ENCODE results near the gene MEA1.

Gene MEA1

GRCh38 chr6:42969431-42969830, 44.3 kb downstream of the MEA1 start:
- no peak for DNase-seq

- DNase-seq = no peak
These were observed 45.0 kb downstream of the MEA1 start for GRCh38 chr6:42968783-42969182.

GRCh38 chr6:42968126-42968701, 45.5 kb downstream of the MEA1 start:
- DNase-seq = no peak

- no peak for DNase-seq
These were observed 46.5 kb downstream of the MEA1 start for GRCh38 chr6:42967228-42967627.

- no peak for DNase-seq
These were observed 47.2 kb downstream of the MEA1 start for GRCh38 chr6:42966571-42966970.

- peak; percentile 39 to 41 for DNase-seq
These were observed 49.7 kb downstream of the MEA1 start for GRCh38 chr6:42963855-42964605.

GRCh38 chr6:42963179-42963854, 50.4 kb downstream of the MEA1 start:
- DNase-seq = no peak

- DNase-seq = no peak
These were observed 51.1 kb downstream of the MEA1 start for GRCh38 chr6:42962502-42963178.

- no peak for DNase-seq
These were observed 51.6 kb downstream of the MEA1 start for GRCh38 chr6:42962096-42962495.

All from stimulated activated CD4-positive, alpha-beta T cell treated with anti-CD3 and anti-CD28 coated beads, Interleukin-2, amount 100 ng/mL, for 24 hours (primary cell).